ENCODE measurements around the gene PCSK2. TPM values are rescaled to one million over a fixed set of nuclear protein-coding genes. Genes with fewer than 3 reads are reported as not detected.
A peak's percentile ranks its signal among the peaks of the same experiment; 100 is the strongest.

PCSK2 gene
- total RNA-seq, 1 experiment from 2014 or later: 245 TPM

DNA sequence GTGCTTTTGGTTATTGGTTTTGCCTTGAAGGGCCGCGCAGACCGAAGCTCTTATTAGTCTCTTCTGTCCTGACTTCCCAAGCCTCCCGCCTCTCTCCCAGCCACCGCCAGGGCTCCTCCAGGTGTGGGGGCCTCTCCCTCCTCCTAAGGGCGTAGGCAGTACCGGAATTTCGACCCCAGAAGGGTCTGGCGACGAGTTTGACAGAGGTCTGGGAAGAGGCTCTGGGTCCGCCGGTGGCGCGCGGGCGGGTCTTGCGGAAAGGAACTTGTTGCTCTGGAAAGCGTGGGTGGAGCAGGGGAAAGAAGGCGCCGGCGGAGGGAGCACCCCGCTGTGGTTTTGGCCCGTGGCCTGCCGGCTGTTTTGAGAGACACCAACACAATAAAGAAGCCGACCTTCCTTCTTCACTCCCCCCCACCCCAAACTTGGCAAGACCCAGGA, 1.8 kb downstream of the PCSK2 start:
- intact Hi-C loops (cut with micrococcal nuclease; ENCODE audit: unreplicated experiment): loop anchor here (2.0 kb wide), 2 partner anchors 56 to 202 kb away; no protein-coding TSS in a partner anchor
- POLR2A ChIA-PET (ENCODE audit: low non-redundant PET): no interaction called here
- Histone ChIP-seq H3K27ac (ENCODE audit: low read depth, low read length, poor library complexity, severe bottlenecking) (peak overlapping the region; percentile 79), H3K9me3 (ENCODE audit: low read depth, low read length, poor library complexity, severe bottlenecking) (no peaks in the 10 kb centered on the region), H3K4me3 (ENCODE audit: low read depth, low read length, poor library complexity, severe bottlenecking) (peak overlapping the region; percentile 78), H3K36me3 (ENCODE audit: insufficient read depth, low read length, poor library complexity, severe bottlenecking) (peaks cover 29% of the 10 kb centered on the region), H3K27me3 (replicated peaks; ENCODE audit: insufficient read depth, low read depth, low read length, poor library complexity) (no peaks in the 10 kb centered on the region), H3K4me1 (ENCODE audit: insufficient read depth, low read length, poor library complexity, severe bottlenecking) (peaks cover 29% of the 10 kb centered on the region)
- no TSS peak for BruUV-seq (replicated peaks)
- DNase-seq (ENCODE audit: low spot score): peak; percentile 95
- no peak for TF ChIP-seq EZH2 (IDR thresholded peaks at IDR 0.05; ENCODE audit: borderline replicate concordance, low read depth, low read length, poor library complexity, severe bottlenecking)
- TF ChIP-seq, protein P1, sequence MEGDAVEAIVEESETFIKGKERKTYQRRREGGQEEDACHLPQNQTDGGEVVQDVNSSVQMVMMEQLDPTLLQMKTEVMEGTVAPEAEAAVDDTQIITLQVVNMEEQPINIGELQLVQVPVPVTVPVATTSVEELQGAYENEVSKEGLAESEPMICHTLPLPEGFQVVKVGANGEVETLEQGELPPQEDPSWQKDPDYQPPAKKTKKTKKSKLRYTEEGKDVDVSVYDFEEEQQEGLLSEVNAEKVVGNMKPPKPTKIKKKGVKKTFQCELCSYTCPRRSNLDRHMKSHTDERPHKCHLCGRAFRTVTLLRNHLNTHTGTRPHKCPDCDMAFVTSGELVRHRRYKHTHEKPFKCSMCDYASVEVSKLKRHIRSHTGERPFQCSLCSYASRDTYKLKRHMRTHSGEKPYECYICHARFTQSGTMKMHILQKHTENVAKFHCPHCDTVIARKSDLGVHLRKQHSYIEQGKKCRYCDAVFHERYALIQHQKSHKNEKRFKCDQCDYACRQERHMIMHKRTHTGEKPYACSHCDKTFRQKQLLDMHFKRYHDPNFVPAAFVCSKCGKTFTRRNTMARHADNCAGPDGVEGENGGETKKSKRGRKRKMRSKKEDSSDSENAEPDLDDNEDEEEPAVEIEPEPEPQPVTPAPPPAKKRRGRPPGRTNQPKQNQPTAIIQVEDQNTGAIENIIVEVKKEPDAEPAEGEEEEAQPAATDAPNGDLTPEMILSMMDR (conservative IDR thresholded peaks at IDR 0.05; ENCODE audit: low read depth, low read length): peak; percentile 26; the same call in 1 of the 2 replicates
- CTCF ChIA-PET: interaction anchor here (0.6 kb wide), 1 partner anchor 54 kb away, joined by 7 read pairs; no protein-coding TSS in a partner anchor

DNA sequence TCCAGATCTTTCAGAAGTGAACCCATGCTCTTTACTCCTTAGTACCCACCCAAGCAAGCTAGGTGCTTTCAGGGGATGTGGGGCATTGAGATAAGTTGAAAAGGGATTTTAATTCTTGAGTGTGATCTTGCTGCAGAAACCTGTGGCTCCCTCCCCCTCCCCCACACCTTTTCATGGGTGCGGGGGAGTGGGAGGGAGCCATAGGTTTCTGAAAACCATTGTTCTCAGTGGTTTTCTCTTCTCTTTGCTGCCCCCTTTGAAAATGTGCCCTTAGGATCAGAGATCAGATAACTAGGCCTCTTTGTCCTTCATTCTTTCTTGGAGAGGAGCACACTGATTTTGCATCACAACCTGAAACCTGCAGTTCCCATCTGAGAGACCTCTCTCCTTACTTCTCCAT, 2.4 kb downstream of the PCSK2 start:
- Histone ChIP-seq H3K27me3 (replicated peaks; ENCODE audit: insufficient read depth, low read depth, low read length, poor library complexity) (no peaks in the 10 kb centered on the region), H3K9me3 (ENCODE audit: low read depth, low read length, poor library complexity, severe bottlenecking) (no peaks in the 10 kb centered on the region), H3K4me3 (ENCODE audit: low read depth, low read length, poor library complexity, severe bottlenecking) (peak overlapping the region; percentile 78), H3K36me3 (ENCODE audit: insufficient read depth, low read length, poor library complexity, severe bottlenecking) (peaks cover 29% of the 10 kb centered on the region), H3K27ac (ENCODE audit: low read depth, low read length, poor library complexity, severe bottlenecking) (peak overlapping the region; percentile 79), H3K4me1 (ENCODE audit: insufficient read depth, low read length, poor library complexity, severe bottlenecking) (peaks cover 29% of the 10 kb centered on the region)
- ChIA-PET POLR2A (ENCODE audit: low non-redundant PET) (no interaction called here), CTCF (no interaction called here)
- BruUV-seq (replicated peaks): no TSS peak
- DNase-seq (ENCODE audit: low spot score): no peak
- TF ChIP-seq EZH2 (IDR thresholded peaks at IDR 0.05; ENCODE audit: borderline replicate concordance, low read depth, low read length, poor library complexity, severe bottlenecking): no peak
- TF ChIP-seq, protein P1 (conservative IDR thresholded peaks at IDR 0.05; ENCODE audit: low read depth, low read length): no peak
- intact Hi-C loops (cut with micrococcal nuclease; ENCODE audit: unreplicated experiment): loop anchor here (2.0 kb wide), 2 partner anchors 56 to 202 kb away; no protein-coding TSS in a partner anchor

DNA sequence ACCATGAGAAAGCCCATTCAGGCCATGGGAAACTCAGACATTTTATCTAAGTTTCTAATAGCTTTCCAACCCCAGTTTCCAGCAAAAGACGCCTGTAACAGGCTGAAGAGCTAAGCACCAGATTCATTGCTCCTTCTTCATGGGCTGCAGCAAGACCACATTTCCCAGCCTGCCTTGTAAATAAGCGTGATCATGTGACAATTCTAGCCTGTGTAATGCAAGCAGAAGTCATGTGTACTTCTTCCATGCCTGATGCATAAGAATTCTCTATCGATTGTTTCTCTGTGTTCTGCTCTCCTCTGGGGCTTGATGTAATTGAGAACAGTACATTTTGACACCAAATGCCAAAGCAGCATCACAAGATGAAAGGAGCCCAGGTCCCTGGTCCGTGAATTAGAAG, 6.8 kb downstream of the PCSK2 start:
- Histone ChIP-seq H3K27ac (ENCODE audit: low read depth, low read length, poor library complexity, severe bottlenecking) (no peak overlapping the region), H3K4me1 (ENCODE audit: insufficient read depth, low read length, poor library complexity, severe bottlenecking) (peaks cover 34% of the 10 kb centered on the region), H3K36me3 (ENCODE audit: insufficient read depth, low read length, poor library complexity, severe bottlenecking) (peaks cover 37% of the 10 kb centered on the region), H3K27me3 (replicated peaks; ENCODE audit: insufficient read depth, low read depth, low read length, poor library complexity) (no peaks in the 10 kb centered on the region), H3K9me3 (ENCODE audit: low read depth, low read length, poor library complexity, severe bottlenecking) (no peaks in the 10 kb centered on the region), H3K4me3 (ENCODE audit: low read depth, low read length, poor library complexity, severe bottlenecking) (no peak overlapping the region)
- no peak for TF ChIP-seq EZH2 (IDR thresholded peaks at IDR 0.05; ENCODE audit: borderline replicate concordance, low read depth, low read length, poor library complexity, severe bottlenecking)
- TF ChIP-seq, protein P1 (conservative IDR thresholded peaks at IDR 0.05; ENCODE audit: low read depth, low read length): no peak
- BruUV-seq (replicated peaks): no TSS peak
- POLR2A ChIA-PET (ENCODE audit: low non-redundant PET): interaction anchor here (0.6 kb wide), 1 partner anchor 32 kb away, joined by 3 read pairs; no protein-coding TSS in a partner anchor
- no peak for DNase-seq (ENCODE audit: low spot score)
- CTCF ChIA-PET: no interaction called here
- intact Hi-C loops (cut with micrococcal nuclease; ENCODE audit: unreplicated experiment): no loop called here

Data from A673 (cell line).